ENCODE results near the gene KRTAP5-10. TPM values are rescaled to one million over a fixed set of nuclear protein-coding genes. Genes with fewer than 3 reads are reported as not detected.
"Not testable (repeated sequence)": the region's sequence is repeated elsewhere in the genome, so short reads cannot be mapped to it uniquely, and the experiment has no call there.

KRTAP5-10 gene
- polyA plus RNA-seq, 2 of the 4 experiments (the other 2 are of a cell fraction): not detected

GRCh38 chr11:71537537-71537936 lies 27.8 kb upstream of the KRTAP5-10 start:
- no peak for TF ChIP-seq EHMT2 (IDR thresholded peaks at IDR 0.05; ENCODE audit: low read depth)
- TF ChIP-seq RCOR1 (IDR thresholded peaks at IDR 0.05; ENCODE audit: low read depth, low read length): no peak
- no peak for TF ChIP-seq HEYL (CRISPR knock-in tag; IDR thresholded peaks at IDR 0.05)
- no peak for TF ChIP-seq KDM1A (IDR thresholded peaks at IDR 0.05; ENCODE audit: low read depth)
- no peak for TF ChIP-seq NPAS2 (CRISPR knock-in tag; IDR thresholded peaks at IDR 0.05; ENCODE audit: borderline replicate concordance)
- TF ChIP-seq SMC3 (IDR thresholded peaks at IDR 0.05): no peak
- TF ChIP-seq HMGXB4 (CRISPR knock-in tag; IDR thresholded peaks at IDR 0.05; ENCODE audit: borderline replicate concordance): no peak
- TF ChIP-seq MAFK (IDR thresholded peaks at IDR 0.05; ENCODE audit: partially characterized antibody): no peak
- no peak for TF ChIP-seq CHD4 (IDR thresholded peaks at IDR 0.05; ENCODE audit: borderline replicate concordance)
- no peak for TF ChIP-seq HDAC2 (IDR thresholded peaks at IDR 0.05)
- POLR2A ChIA-PET: no interaction called here

GRCh38 chr11:71537977-71538665 lies 27.2 kb upstream of the KRTAP5-10 start, which contains the start of gene KRTAP5-8:
Gene KRTAP5-8 (plus strand): TSS chr11:71538025. CDS start chr11:71538056, 31 bp downstream.
- H3K27ac ChIP-seq; H3K9me3 ChIP-seq; DNase-seq (ENCODE audit: low read depth in 1 of 2, low spot score in 1 of 2); H3K4me2 ChIP-seq; POLR2A ChIA-PET; ATAC-seq; H3K4me3 ChIP-seq; H3K4me1 ChIP-seq; FAIRE-seq: not testable (repeated sequence)
- no CpG with 5 or more reads among the region's 4 CpGs for WGBS (ENCODE audit: missing lambda C conversion rate)
- CTCF ChIA-PET: interaction anchor here (1.3 kb wide), 1 partner anchor 13 kb away, joined by 4 read pairs; no protein-coding TSS in a partner anchor

More at GRCh38 chr11:71537537-71537936, 27.8 kb upstream of the KRTAP5-10 start:
- no peak for FAIRE-seq
- no peak overlapping the region for H3K4me3 ChIP-seq
- CTCF ChIA-PET: interaction anchor here (1.3 kb wide), 1 partner anchor 13 kb away, joined by 4 read pairs; no protein-coding TSS in a partner anchor
- no peak; a peak in 1 of 6 replicates for ATAC-seq
- H3K9me3 ChIP-seq: no peaks in the 10 kb centered on the region
- DNase-seq (ENCODE audit: low read depth in 1 of 2, low spot score in 1 of 2): no peak
- H3K4me2 ChIP-seq: no peak overlapping the region
- 62% methylated on average over 9 of the region's 9 CpGs for WGBS (ENCODE audit: missing lambda C conversion rate)
- H3K27ac ChIP-seq: no peak overlapping the region
- no peaks in the 10 kb centered on the region for H3K4me1 ChIP-seq

- TF ChIP-seq CTCF (IDR thresholded peaks at IDR 0.05) (no peak), ZC3H11A (IDR thresholded peaks at IDR 0.05) (no peak), CHD2 (IDR thresholded peaks at IDR 0.05; ENCODE audit: low read length, partially characterized antibody) (no peak), FOSB (CRISPR knock-in tag; IDR thresholded peaks at IDR 0.05) (no peak), GATA3 (IDR thresholded peaks at IDR 0.05; ENCODE audit: borderline replicate concordance) (no peak), TP53 (CRISPR knock-in tag; IDR thresholded peaks at IDR 0.05) (no peak), TFCP2L1 (CRISPR knock-in tag; IDR thresholded peaks at IDR 0.05) (no peak)
- Histone ChIP-seq H3K27ac (no peak overlapping the region), H3K4me1 (no peaks in the 10 kb centered on the region), H3K4me2 (no peak overlapping the region), H3K4me3 (no peak overlapping the region), H3K9me3 (no peaks in the 10 kb centered on the region)
- ATAC-seq: peak; percentile 31 to 55; a peak in 3 of 6 replicates
- FAIRE-seq: no peak
- ChIA-PET POLR2A (no interaction called here), CTCF (no interaction called here)
- 93% methylated on average over 4 of the region's 4 CpGs for WGBS (ENCODE audit: missing lambda C conversion rate)
- no peak for DNase-seq (ENCODE audit: low read depth in 1 of 2, low spot score in 1 of 2)
Measured at GRCh38 chr11:71538666-71538990, 26.7 kb upstream of the KRTAP5-10 start.

GRCh38 chr11:71539017-71539416 lies 26.3 kb upstream of the KRTAP5-10 start:
- Histone ChIP-seq H3K4me1 (no peaks in the 10 kb centered on the region), H3K4me2 (no peak overlapping the region), H3K9me3 (no peaks in the 10 kb centered on the region), H3K27ac (no peak overlapping the region), H3K4me3 (no peak overlapping the region)
- ChIA-PET POLR2A (no interaction called here), CTCF (no interaction called here)
- FAIRE-seq: no peak
- no peak for ATAC-seq
- no peak for DNase-seq (ENCODE audit: low read depth in 1 of 2, low spot score in 1 of 2)
- 62% methylated on average over 11 of the region's 11 CpGs for WGBS (ENCODE audit: missing lambda C conversion rate)
- TF ChIP-seq ESRRA (IDR thresholded peaks at IDR 0.05; ENCODE audit: borderline replicate concordance, low read length) (no peak), RCOR1 (IDR thresholded peaks at IDR 0.05; ENCODE audit: low read depth, low read length) (no peak), HOXB13 (CRISPR knock-in tag; IDR thresholded peaks at IDR 0.05; ENCODE audit: low read depth) (no peak), GATA3 (IDR thresholded peaks at IDR 0.05; ENCODE audit: borderline replicate concordance) (no peak), EP300 (IDR thresholded peaks at IDR 0.05) (no peak), HMGXB4 (CRISPR knock-in tag; IDR thresholded peaks at IDR 0.05; ENCODE audit: borderline replicate concordance) (no peak), MYC (IDR thresholded peaks at IDR 0.05; ENCODE audit: borderline replicate concordance, low read length) (no peak), PBX3 (IDR thresholded peaks at IDR 0.05) (no peak)
- TF ChIP-seq, protein P1, sequence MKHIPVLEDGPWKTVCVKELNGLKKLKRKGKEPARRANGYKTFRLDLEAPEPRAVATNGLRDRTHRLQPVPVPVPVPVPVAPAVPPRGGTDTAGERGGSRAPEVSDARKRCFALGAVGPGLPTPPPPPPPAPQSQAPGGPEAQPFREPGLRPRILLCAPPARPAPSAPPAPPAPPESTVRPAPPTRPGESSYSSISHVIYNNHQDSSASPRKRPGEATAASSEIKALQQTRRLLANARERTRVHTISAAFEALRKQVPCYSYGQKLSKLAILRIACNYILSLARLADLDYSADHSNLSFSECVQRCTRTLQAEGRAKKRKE (CRISPR knock-in tag; IDR thresholded peaks at IDR 0.05; ENCODE audit: low read depth): no peak
